PC-3 (cell line): Measurements from ENCODE around the gene MAP7D1. TPM values are rescaled to one million over a fixed set of nuclear protein-coding genes. Genes with fewer than 3 reads are reported as not detected.

Experiments used
- ATAC-seq: fragments of 200-7000 bp; cut with Tn5 transposase; 2 replicates; pipeline ENCODE4 v1.9.1; 2020; ENCODE audit warnings: mild to moderate bottlenecking, moderate library complexity
- BruUV-seq: library from RNA; stranded (reverse); fragments of 400-500 nt; replicated peaks from 2 replicates; lab custom pipeline; 2021; lab: Mats Ljungman, UMichigan
- CTCF ChIA-PET: fragments of 300-600 bp; sonication (Branson Sonifier 250); formaldehyde crosslinking; loops from one replicate; lab custom pipeline; 2022; ENCODE audit warnings: antibody characterized with exemption; lab: Charles Lee
- POLR2A ChIA-PET: fragments of 300-600 bp; sonication (Branson Sonifier 250); formaldehyde crosslinking; loops from one replicate; lab custom pipeline; 2022; ENCODE audit warnings: antibody characterized with exemption; ENCODE audit not compliant: unreplicated experiment; lab: Charles Lee
- DNase-seq: peaks from one replicate; pipeline ENCODE4 v3.0.0-alpha.2; 2015
- H2AFZ ChIP-seq: fragments of 300-600 bp; sonication (generic); 2 replicates; pipeline ENCODE4 v1.6.0; 2016; ENCODE audit warnings: antibody characterized with exemption, low read length
- H3F3A ChIP-seq: fragments of 300-600 bp; sonication (generic); one replicate; pipeline ENCODE4 v1.6.0; 2017; ENCODE audit warnings: antibody characterized with exemption, low read length, control low read depth, mild to moderate bottlenecking; ENCODE audit not compliant: unreplicated experiment
- H3K27ac ChIP-seq: fragments of 300-600 bp; sonication (generic); 2 replicates; pipeline ENCODE4 v1.5.1; 2016; ENCODE audit warnings: mild to moderate bottlenecking, low read length
- H3K27me3 ChIP-seq: fragments of 300-600 bp; sonication (generic); 2 replicates; pipeline ENCODE4 v1.6.1; 2016; ENCODE audit warnings: low read length, mixed read lengths
- H3K36me3 ChIP-seq: fragments of 300-600 bp; sonication (generic); 2 replicates; pipeline ENCODE4 v1.6.1; 2016; ENCODE audit warnings: low read depth, mixed run types, low read length, mixed read lengths
- H3K4me1 ChIP-seq: fragments of 300-600 bp; sonication (generic); 2 replicates; pipeline ENCODE4 v1.5.1; 2016; ENCODE audit warnings: low read length; ENCODE audit not compliant: insufficient read depth
- H3K4me2 ChIP-seq: fragments of 300-600 bp; sonication (generic); 2 replicates; pipeline ENCODE4 v1.6.0; 2016; ENCODE audit warnings: low read length
- H3K4me3 ChIP-seq: fragments of 300-600 bp; sonication (generic); 2 replicates; pipeline ENCODE4 v1.5.1; 2016; ENCODE audit warnings: mild to moderate bottlenecking, low read length, mixed read lengths
- H3K79me2 ChIP-seq: fragments of 300-600 bp; sonication (generic); 2 replicates; pipeline ENCODE4 v1.6.1; 2017; ENCODE audit warnings: low read length, mixed read lengths
- H3K9ac ChIP-seq: fragments of 300-600 bp; sonication (generic); 2 replicates; pipeline ENCODE4 v1.6.0; 2016; ENCODE audit warnings: mild to moderate bottlenecking, low read length
- H3K9me2 ChIP-seq: fragments of 300-600 bp; sonication (generic); replicated peaks from 2 replicates; pipeline ENCODE4 v1.6.1; 2016; ENCODE audit warnings: mixed run types, low read length, mixed read lengths
- H3K9me3 ChIP-seq: fragments of 300-600 bp; sonication (generic); 2 replicates; pipeline ENCODE4 v1.6.1; 2016; ENCODE audit warnings: low read length, mixed read lengths
- H4K20me1 ChIP-seq: fragments of 300-600 bp; sonication (generic); 2 replicates; pipeline ENCODE4 v1.6.1; 2016; ENCODE audit warnings: low read length, mixed read lengths
- CTCF ChIP-seq: fragments of 300-600 bp; sonication (generic); conservative IDR thresholded peaks from 2 replicates; pipeline ENCODE4 v1.5.1; 2017; ENCODE audit warnings: antibody characterized with exemption, low read depth, mild to moderate bottlenecking, low read length
- EZH2 ChIP-seq: fragments of 300-600 bp; sonication (generic); IDR thresholded peaks from one replicate; pipeline ENCODE4 v1.6.1; 2017; ENCODE audit warnings: antibody characterized with exemption, mild to moderate bottlenecking, low read length; ENCODE audit not compliant: unreplicated experiment
- EZH2phosphoT487 ChIP-seq: fragments of 300-600 bp; sonication (generic); IDR thresholded peaks from 2 replicates; pipeline ENCODE4 v1.6.1; 2018; ENCODE audit warnings: mild to moderate bottlenecking, antibody characterized with exemption, low read length, borderline replicate concordance
- intact Hi-C: fragments of 100-400 bp; cut with micrococcal nuclease; formaldehyde crosslinking; loops from 2 replicates; pipeline ENCODE4 v1.9.0; 2023
- total RNA-seq: library from RNA; depleted of rRNA; stranded (reverse); fragments of >200 nt; gene quantifications from 2 replicates; pipeline ENCODE4 v1.2.3, GENCODE V29; 2014

The MAP7D1 gene
- total RNA-seq, 1 experiment from 2014 or later = 113 TPM

GRCh38 chr1:36151134-36151844 is 4.7 kb upstream of the MAP7D1 start:
- Histone ChIP-seq H4K20me1 (0 out of 2 replicates have a peak, but pooled peaks cover 7% of the 10 kb centered on the region), H3K79me2 (peaks cover 34% of the 10 kb centered on the region), H3K4me1 (peaks cover 35% of the 10 kb centered on the region), H3K27me3 (no peaks in the 10 kb centered on the region), H3K36me3 (0 out of 2 replicates have a peak, but pooled peaks cover 4% of the 10 kb centered on the region), H3K27ac (peak overlapping the region; percentile 96), H3K4me3 (no peak overlapping the region), H2AFZ (peak overlapping the region; percentile 49; the same call in 1 of the 2 replicates), H3K9me3 (no peaks in the 10 kb centered on the region), H3K9ac (peak overlapping the region; percentile 35; the same call in 1 of the 2 replicates), H3K4me2 (peak overlapping the region; percentile 81), H3K9me2 (no peaks in the 10 kb centered on the region), H3F3A (no peaks in the 10 kb centered on the region)
- DNase-seq (no peak), ATAC-seq (no peak)
- BruUV-seq = TSS peak; percentile 42
- intact Hi-C loops = no loop called here
- POLR2A ChIA-PET = no interaction called here
- TF ChIP-seq CTCF (no peak), EZH2phosphoT487 (no peak), EZH2 (no peak)
- CTCF ChIA-PET = no interaction called here

- Histone ChIP-seq H3K79me2 (peaks cover 34% of the 10 kb centered on the region), H3K4me2 (no peak overlapping the region), H3K4me1 (peaks cover 35% of the 10 kb centered on the region), H2AFZ (no peak overlapping the region), H3K9me2 (no peaks in the 10 kb centered on the region), H3K9me3 (no peaks in the 10 kb centered on the region), H3K36me3 (0 out of 2 replicates have a peak, but pooled peaks cover under 1% of the 10 kb centered on the region), H3F3A (no peaks in the 10 kb centered on the region), H3K4me3 (no peak overlapping the region), H3K27ac (peak overlapping the region; percentile 96; the same call in 1 of the 2 replicates), H3K9ac (no peak overlapping the region), H3K27me3 (no peaks in the 10 kb centered on the region), H4K20me1 (0 out of 2 replicates have a peak, but pooled peaks cover 7% of the 10 kb centered on the region)
- no TSS peak for BruUV-seq
- ChIA-PET CTCF (interaction anchor here (0.5 kb wide), 1 partner anchor 271 kb away, joined by 4 read pairs; no protein-coding TSS in a partner anchor), POLR2A (no interaction called here)
- DNase-seq (no peak), ATAC-seq (no peak)
- no peak for TF ChIP-seq CTCF
- TF ChIP-seq EZH2phosphoT487 = no peak
- no peak for TF ChIP-seq EZH2
- intact Hi-C loops = no loop called here
Observed at GRCh38 chr1:36151845-36152203, 4.1 kb upstream of the MAP7D1 start.

- Histone ChIP-seq H3K4me3 (no peak overlapping the region), H3K9me2 (no peaks in the 10 kb centered on the region), H4K20me1 (peaks cover 18% of the 10 kb centered on the region), H2AFZ (no peak overlapping the region), H3K9ac (no peak overlapping the region), H3K27ac (no peak overlapping the region), H3K27me3 (no peaks in the 10 kb centered on the region), H3K9me3 (no peaks in the 10 kb centered on the region), H3K4me1 (peaks cover 42% of the 10 kb centered on the region), H3K36me3 (no peaks in the 10 kb centered on the region; the same call in 1 of the 2 replicates), H3K4me2 (no peak overlapping the region), H3F3A (no peaks in the 10 kb centered on the region), H3K79me2 (peaks cover 34% of the 10 kb centered on the region)
- ChIA-PET CTCF (no interaction called here), POLR2A (no interaction called here)
- DNase-seq (no peak), ATAC-seq (no peak)
- no TSS peak for BruUV-seq
- TF ChIP-seq EZH2 (no peak), EZH2phosphoT487 (no peak), CTCF (no peak)
- intact Hi-C loops = no loop called here
Observed at GRCh38 chr1:36153476-36153875, 2.5 kb upstream of the MAP7D1 start.
